Stimulated activated CD4-positive, alpha-beta T cell treated with anti-CD3 and anti-CD28 coated beads, Interleukin-1b, Interleukin-23, amount 100 ng/mL, for 1 hour (primary cell): ENCODE measurements around the gene WDR36.
"Not testable (repeated sequence)": the region's sequence is repeated elsewhere in the genome, so short reads cannot be mapped to it uniquely, and the experiment has no call there.

Experiments used
- DNase-seq, 2 donors: peaks; one replicate each; pipeline ENCODE4 v3.0.0-alpha.2; 2020; ENCODE audit warnings: low read depth in 2 of 2

WDR36 gene

GRCh38 chr5:111135363-111135762 is 43.2 kb downstream of the WDR36 start:
- no peak for DNase-seq

GRCh38 chr5:111135946-111136345 is 43.8 kb downstream of the WDR36 start:
- no peak for DNase-seq

GRCh38 chr5:111138096-111138495 is 45.9 kb downstream of the WDR36 start:
- no peak for DNase-seq

- not testable (repeated sequence) for DNase-seq
Observed at GRCh38 chr5:111141471-111141870, 49.3 kb downstream of the WDR36 start.

- DNase-seq = no peak
Observed at GRCh38 chr5:111142932-111143331, 50.8 kb downstream of the WDR36 start.

- DNase-seq = no peak
Observed at GRCh38 chr5:111143910-111144309, 51.8 kb downstream of the WDR36 start.

GRCh38 chr5:111144352-111144930 is 52.3 kb downstream of the WDR36 start:
- DNase-seq = no peak

- DNase-seq = no peak
Observed at GRCh38 chr5:111146053-111146452, 53.9 kb downstream of the WDR36 start.

- no peak for DNase-seq
Observed at GRCh38 chr5:111147502-111147901, 55.4 kb downstream of the WDR36 start.

GRCh38 chr5:111151998-111152397 is 59.9 kb downstream of the WDR36 start:
- DNase-seq = no peak

GRCh38 chr5:111153483-111153882 is 61.3 kb downstream of the WDR36 start:
- DNase-seq = no peak

GRCh38 chr5:111153945-111154344 is 61.8 kb downstream of the WDR36 start:
- DNase-seq = no peak

GRCh38 chr5:111158105-111158744 is 66.1 kb downstream of the WDR36 start:
- peak; percentile 63 to 82 for DNase-seq

GRCh38 chr5:111159845-111160244 is 67.7 kb downstream of the WDR36 start:
- DNase-seq = no peak

GRCh38 chr5:111163000-111163399 is 70.9 kb downstream of the WDR36 start:
- DNase-seq = no peak

- no peak for DNase-seq
Observed at GRCh38 chr5:111165058-111165457, 72.9 kb downstream of the WDR36 start.

- DNase-seq = no peak
Observed at GRCh38 chr5:111167551-111167950, 75.4 kb downstream of the WDR36 start.

- no peak for DNase-seq
Observed at GRCh38 chr5:111168608-111169007, 76.5 kb downstream of the WDR36 start.

GRCh38 chr5:111169269-111169668 is 77.1 kb downstream of the WDR36 start:
- no peak for DNase-seq

- no peak for DNase-seq
Observed at GRCh38 chr5:111170279-111170678, 78.1 kb downstream of the WDR36 start.

- no peak for DNase-seq
Observed at GRCh38 chr5:111172504-111172903, 80.4 kb downstream of the WDR36 start.

GRCh38 chr5:111173476-111173875 is 81.3 kb downstream of the WDR36 start:
- no peak for DNase-seq
